ENCODE results near the gene GPT2. TPM values are rescaled to one million over a fixed set of nuclear protein-coding genes. Genes with fewer than 3 reads are reported as not detected.

GPT2 gene
- total and polyA plus RNA-seq, 4 donors: 30.7 to 121 (median 76.6) TPM

GRCh38 chr16:46884513-46885293 lies 541 bp downstream of the GPT2 start:
- Histone ChIP-seq H3K27ac (ENCODE audit: low read depth, low read length) (peak overlapping the region; percentile 82), H3K4me1 (ENCODE audit: control insufficient read depth, insufficient read depth, low read length) (peaks cover 44% of the 10 kb centered on the region), H3K27me3 (ENCODE audit: control insufficient read depth, insufficient read depth, low read length) (no peaks in the 10 kb centered on the region), H3K36me3 (ENCODE audit: control insufficient read depth, insufficient read depth, low read length) (peaks cover 27% of the 10 kb centered on the region), H3K4me3 (ENCODE audit: low read depth, low read length) (peak overlapping the region; percentile 68), H3K9me3 (ENCODE audit: control insufficient read depth, insufficient read depth, low read length) (no peaks in the 10 kb centered on the region)
- DNase-seq (ENCODE audit: low read depth in 4 of 6, low spot score in 6 of 6): peak in 2 of 6 donors; percentile 56 to 69
- WGBS (ENCODE audit: insufficient coverage): under 1% methylated on average over 72 of the region's 72 CpGs

GRCh38 chr16:46885960-46886763 lies 2.0 kb downstream of the GPT2 start:
- WGBS (ENCODE audit: insufficient coverage): 11% methylated on average over 11 of the region's 12 CpGs
- H3K4me1 ChIP-seq (ENCODE audit: control insufficient read depth, insufficient read depth, low read length): peaks cover 51% of the 10 kb centered on the region
- peaks cover 39% of the 10 kb centered on the region for H3K36me3 ChIP-seq (ENCODE audit: control insufficient read depth, insufficient read depth, low read length)
- H3K27ac ChIP-seq (ENCODE audit: low read depth, low read length): peak overlapping the region; percentile 82
- no peaks in the 10 kb centered on the region for H3K27me3 ChIP-seq (ENCODE audit: control insufficient read depth, insufficient read depth, low read length)
- DNase-seq (ENCODE audit: low read depth in 4 of 6, low spot score in 6 of 6): peak in 2 of 6 donors; percentile 38 to 53
- no peaks in the 10 kb centered on the region for H3K9me3 ChIP-seq (ENCODE audit: control insufficient read depth, insufficient read depth, low read length)
- peak overlapping the region; percentile 68 for H3K4me3 ChIP-seq (ENCODE audit: low read depth, low read length)

- peaks cover 51% of the 10 kb centered on the region for H3K4me1 ChIP-seq (ENCODE audit: control insufficient read depth, insufficient read depth, low read length)
- H3K9me3 ChIP-seq (ENCODE audit: control insufficient read depth, insufficient read depth, low read length): no peaks in the 10 kb centered on the region
- H3K27me3 ChIP-seq (ENCODE audit: control insufficient read depth, insufficient read depth, low read length): no peaks in the 10 kb centered on the region
- peaks cover 42% of the 10 kb centered on the region for H3K36me3 ChIP-seq (ENCODE audit: control insufficient read depth, insufficient read depth, low read length)
- H3K4me3 ChIP-seq (ENCODE audit: low read depth, low read length): peak overlapping the region; percentile 68
- WGBS (ENCODE audit: insufficient coverage): 66% methylated on average over 8 of the region's 16 CpGs
- H3K27ac ChIP-seq (ENCODE audit: low read depth, low read length): peak overlapping the region; percentile 82
- DNase-seq (ENCODE audit: low read depth in 4 of 6, low spot score in 6 of 6): peak in 1 of 6 donors; percentile 32
These were observed 2.8 kb downstream of the GPT2 start for GRCh38 chr16:46886764-46887523.

GRCh38 chr16:46887524-46887854 lies 3.3 kb downstream of the GPT2 start:
- Histone ChIP-seq H3K27ac (ENCODE audit: low read depth, low read length) (no peak overlapping the region), H3K4me3 (ENCODE audit: low read depth, low read length) (no peak overlapping the region), H3K9me3 (ENCODE audit: control insufficient read depth, insufficient read depth, low read length) (no peaks in the 10 kb centered on the region), H3K36me3 (ENCODE audit: control insufficient read depth, insufficient read depth, low read length) (peaks cover 42% of the 10 kb centered on the region), H3K4me1 (ENCODE audit: control insufficient read depth, insufficient read depth, low read length) (peaks cover 51% of the 10 kb centered on the region), H3K27me3 (ENCODE audit: control insufficient read depth, insufficient read depth, low read length) (no peaks in the 10 kb centered on the region)
- 17% methylated on average over 1 of the region's 2 CpGs for WGBS (ENCODE audit: insufficient coverage)
- DNase-seq (ENCODE audit: low read depth in 4 of 6, low spot score in 6 of 6): no peak

GRCh38 chr16:46889245-46889941 lies 5.2 kb downstream of the GPT2 start:
- Histone ChIP-seq H3K4me1 (ENCODE audit: control insufficient read depth, insufficient read depth, low read length) (peaks cover 54% of the 10 kb centered on the region), H3K4me3 (ENCODE audit: low read depth, low read length) (no peak overlapping the region), H3K27ac (ENCODE audit: low read depth, low read length) (no peak overlapping the region), H3K27me3 (ENCODE audit: control insufficient read depth, insufficient read depth, low read length) (no peaks in the 10 kb centered on the region), H3K9me3 (ENCODE audit: control insufficient read depth, insufficient read depth, low read length) (no peaks in the 10 kb centered on the region), H3K36me3 (ENCODE audit: control insufficient read depth, insufficient read depth, low read length) (peaks cover 55% of the 10 kb centered on the region)
- 88% methylated on average over 1 of the region's 5 CpGs for WGBS (ENCODE audit: insufficient coverage)
- DNase-seq (ENCODE audit: low read depth in 4 of 6, low spot score in 6 of 6): no peak

GRCh38 chr16:46889942-46890300 lies 5.8 kb downstream of the GPT2 start:
- Histone ChIP-seq H3K27ac (ENCODE audit: low read depth, low read length) (no peak overlapping the region), H3K4me1 (ENCODE audit: control insufficient read depth, insufficient read depth, low read length) (peaks cover 59% of the 10 kb centered on the region), H3K36me3 (ENCODE audit: control insufficient read depth, insufficient read depth, low read length) (peaks cover 57% of the 10 kb centered on the region), H3K4me3 (ENCODE audit: low read depth, low read length) (no peak overlapping the region), H3K9me3 (ENCODE audit: control insufficient read depth, insufficient read depth, low read length) (no peaks in the 10 kb centered on the region), H3K27me3 (ENCODE audit: control insufficient read depth, insufficient read depth, low read length) (no peaks in the 10 kb centered on the region)
- no peak for DNase-seq (ENCODE audit: low read depth in 4 of 6, low spot score in 6 of 6)
- 80% methylated on average over 3 of the region's 5 CpGs for WGBS (ENCODE audit: insufficient coverage)

- Histone ChIP-seq H3K4me1 (ENCODE audit: control insufficient read depth, insufficient read depth, low read length) (peaks cover 61% of the 10 kb centered on the region), H3K27me3 (ENCODE audit: control insufficient read depth, insufficient read depth, low read length) (no peaks in the 10 kb centered on the region), H3K27ac (ENCODE audit: low read depth, low read length) (no peak overlapping the region), H3K9me3 (ENCODE audit: control insufficient read depth, insufficient read depth, low read length) (no peaks in the 10 kb centered on the region), H3K36me3 (ENCODE audit: control insufficient read depth, insufficient read depth, low read length) (peaks cover 66% of the 10 kb centered on the region), H3K4me3 (ENCODE audit: low read depth, low read length) (no peak overlapping the region)
- 92% methylated on average over 1 of the region's 1 CpG for WGBS (ENCODE audit: insufficient coverage)
- DNase-seq (ENCODE audit: low read depth in 4 of 6, low spot score in 6 of 6): no peak
These were observed 7.7 kb downstream of the GPT2 start for GRCh38 chr16:46891910-46892309.

GRCh38 chr16:46894036-46894672 lies 10.0 kb downstream of the GPT2 start:
- Histone ChIP-seq H3K9me3 (ENCODE audit: control insufficient read depth, insufficient read depth, low read length) (no peaks in the 10 kb centered on the region), H3K27ac (ENCODE audit: low read depth, low read length) (peak overlapping the region; percentile 72)
- peak in 5 of 6 donors; percentile 78 to 94 (median 83) for DNase-seq (ENCODE audit: low read depth in 4 of 6, low spot score in 6 of 6)

More at GRCh38 chr16:46894036-46894672, 10.0 kb downstream of the GPT2 start:
- H3K27me3 ChIP-seq (ENCODE audit: control insufficient read depth, insufficient read depth, low read length): no peaks in the 10 kb centered on the region
- H3K36me3 ChIP-seq (ENCODE audit: control insufficient read depth, insufficient read depth, low read length): peaks cover 64% of the 10 kb centered on the region
- H3K4me3 ChIP-seq (ENCODE audit: low read depth, low read length): no peak overlapping the region
- 16% methylated on average over 8 of the region's 11 CpGs for WGBS (ENCODE audit: insufficient coverage)
- H3K4me1 ChIP-seq (ENCODE audit: control insufficient read depth, insufficient read depth, low read length): peaks cover 59% of the 10 kb centered on the region
